ENCODE data around the gene MKI67. TPM values are rescaled to one million over a fixed set of nuclear protein-coding genes. Genes with fewer than 3 reads are reported as not detected.

The MKI67 gene
- polyA plus RNA-seq, 1 donor from 2014 or later: 0.16 TPM

DNA sequence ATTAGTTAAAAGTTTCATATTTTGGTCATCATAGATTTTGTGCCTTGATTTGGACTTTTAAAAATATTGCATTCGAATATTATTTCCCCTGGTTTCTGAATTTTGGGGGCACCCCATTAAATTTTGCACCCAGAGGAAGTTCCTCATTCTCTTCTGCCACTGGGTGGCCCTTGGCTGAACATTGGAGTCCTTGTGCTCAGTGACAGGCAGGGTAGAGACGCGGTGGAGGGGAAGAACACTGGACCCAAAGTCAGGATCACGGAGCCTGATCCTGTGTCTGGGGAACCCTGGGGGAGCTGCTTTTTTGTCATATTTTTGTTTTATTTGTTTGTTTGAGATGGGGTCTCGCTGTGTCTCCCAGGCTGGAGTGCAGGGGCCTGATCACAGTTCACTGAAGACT lies 74.7 kb downstream of the MKI67 start:
- Histone ChIP-seq H3K36me3 (ENCODE audit: insufficient read depth, low read length) (no peaks in the 10 kb centered on the region), H3K79me2 (replicated peaks; ENCODE audit: insufficient read depth, low read length) (no peaks in the 10 kb centered on the region), H3K9me2 (ENCODE audit: insufficient read depth, low read length) (no peaks in the 10 kb centered on the region), H3F3A (ENCODE audit: insufficient read depth, low read length, poor library complexity, severe bottlenecking) (no peaks in the 10 kb centered on the region), H4K20me1 (ENCODE audit: insufficient read depth) (no peaks in the 10 kb centered on the region), H3K9me3 (ENCODE audit: low read length) (no peaks in the 10 kb centered on the region), H3K9ac (ENCODE audit: low read length) (no peak overlapping the region), H3K27me3 (ENCODE audit: insufficient read depth, low read depth, low read length) (no peaks in the 10 kb centered on the region), H2AFZ (ENCODE audit: low read depth, low read length) (no peak overlapping the region), H3K4me3 (ENCODE audit: low read length) (no peak overlapping the region), H3K27ac (ENCODE audit: low read length) (no peak overlapping the region), H3K4me2 (ENCODE audit: low read length) (no peak overlapping the region)
- TF ChIP-seq TAF1 (IDR thresholded peaks at IDR 0.05; ENCODE audit: low read depth): no peak
- TF ChIP-seq POLR2AphosphoS5 (IDR thresholded peaks at IDR 0.05): no peak
- TF ChIP-seq EP300 (conservative IDR thresholded peaks at IDR 0.05; ENCODE audit: poor library complexity, severe bottlenecking): no peak
- TF ChIP-seq EZH2 (IDR thresholded peaks at IDR 0.05; ENCODE audit: borderline replicate concordance, insufficient read depth, low read length, poor library complexity, severe bottlenecking): no peak
- TF ChIP-seq SMC3 (conservative IDR thresholded peaks at IDR 0.05; ENCODE audit: poor library complexity): no peak
- no peak for TF ChIP-seq MXI1 (conservative IDR thresholded peaks at IDR 0.05; ENCODE audit: poor library complexity, severe bottlenecking)
- TF ChIP-seq, protein P1, sequence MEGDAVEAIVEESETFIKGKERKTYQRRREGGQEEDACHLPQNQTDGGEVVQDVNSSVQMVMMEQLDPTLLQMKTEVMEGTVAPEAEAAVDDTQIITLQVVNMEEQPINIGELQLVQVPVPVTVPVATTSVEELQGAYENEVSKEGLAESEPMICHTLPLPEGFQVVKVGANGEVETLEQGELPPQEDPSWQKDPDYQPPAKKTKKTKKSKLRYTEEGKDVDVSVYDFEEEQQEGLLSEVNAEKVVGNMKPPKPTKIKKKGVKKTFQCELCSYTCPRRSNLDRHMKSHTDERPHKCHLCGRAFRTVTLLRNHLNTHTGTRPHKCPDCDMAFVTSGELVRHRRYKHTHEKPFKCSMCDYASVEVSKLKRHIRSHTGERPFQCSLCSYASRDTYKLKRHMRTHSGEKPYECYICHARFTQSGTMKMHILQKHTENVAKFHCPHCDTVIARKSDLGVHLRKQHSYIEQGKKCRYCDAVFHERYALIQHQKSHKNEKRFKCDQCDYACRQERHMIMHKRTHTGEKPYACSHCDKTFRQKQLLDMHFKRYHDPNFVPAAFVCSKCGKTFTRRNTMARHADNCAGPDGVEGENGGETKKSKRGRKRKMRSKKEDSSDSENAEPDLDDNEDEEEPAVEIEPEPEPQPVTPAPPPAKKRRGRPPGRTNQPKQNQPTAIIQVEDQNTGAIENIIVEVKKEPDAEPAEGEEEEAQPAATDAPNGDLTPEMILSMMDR (IDR thresholded peaks at IDR 0.05; ENCODE audit: poor library complexity, severe bottlenecking): no peak
- TF ChIP-seq RAD21 (conservative IDR thresholded peaks at IDR 0.05): no peak
- TF ChIP-seq, protein P2, sequence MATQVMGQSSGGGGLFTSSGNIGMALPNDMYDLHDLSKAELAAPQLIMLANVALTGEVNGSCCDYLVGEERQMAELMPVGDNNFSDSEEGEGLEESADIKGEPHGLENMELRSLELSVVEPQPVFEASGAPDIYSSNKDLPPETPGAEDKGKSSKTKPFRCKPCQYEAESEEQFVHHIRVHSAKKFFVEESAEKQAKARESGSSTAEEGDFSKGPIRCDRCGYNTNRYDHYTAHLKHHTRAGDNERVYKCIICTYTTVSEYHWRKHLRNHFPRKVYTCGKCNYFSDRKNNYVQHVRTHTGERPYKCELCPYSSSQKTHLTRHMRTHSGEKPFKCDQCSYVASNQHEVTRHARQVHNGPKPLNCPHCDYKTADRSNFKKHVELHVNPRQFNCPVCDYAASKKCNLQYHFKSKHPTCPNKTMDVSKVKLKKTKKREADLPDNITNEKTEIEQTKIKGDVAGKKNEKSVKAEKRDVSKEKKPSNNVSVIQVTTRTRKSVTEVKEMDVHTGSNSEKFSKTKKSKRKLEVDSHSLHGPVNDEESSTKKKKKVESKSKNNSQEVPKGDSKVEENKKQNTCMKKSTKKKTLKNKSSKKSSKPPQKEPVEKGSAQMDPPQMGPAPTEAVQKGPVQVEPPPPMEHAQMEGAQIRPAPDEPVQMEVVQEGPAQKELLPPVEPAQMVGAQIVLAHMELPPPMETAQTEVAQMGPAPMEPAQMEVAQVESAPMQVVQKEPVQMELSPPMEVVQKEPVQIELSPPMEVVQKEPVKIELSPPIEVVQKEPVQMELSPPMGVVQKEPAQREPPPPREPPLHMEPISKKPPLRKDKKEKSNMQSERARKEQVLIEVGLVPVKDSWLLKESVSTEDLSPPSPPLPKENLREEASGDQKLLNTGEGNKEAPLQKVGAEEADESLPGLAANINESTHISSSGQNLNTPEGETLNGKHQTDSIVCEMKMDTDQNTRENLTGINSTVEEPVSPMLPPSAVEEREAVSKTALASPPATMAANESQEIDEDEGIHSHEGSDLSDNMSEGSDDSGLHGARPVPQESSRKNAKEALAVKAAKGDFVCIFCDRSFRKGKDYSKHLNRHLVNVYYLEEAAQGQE (IDR thresholded peaks at IDR 0.05; ENCODE audit: borderline replicate concordance): no peak

DNA sequence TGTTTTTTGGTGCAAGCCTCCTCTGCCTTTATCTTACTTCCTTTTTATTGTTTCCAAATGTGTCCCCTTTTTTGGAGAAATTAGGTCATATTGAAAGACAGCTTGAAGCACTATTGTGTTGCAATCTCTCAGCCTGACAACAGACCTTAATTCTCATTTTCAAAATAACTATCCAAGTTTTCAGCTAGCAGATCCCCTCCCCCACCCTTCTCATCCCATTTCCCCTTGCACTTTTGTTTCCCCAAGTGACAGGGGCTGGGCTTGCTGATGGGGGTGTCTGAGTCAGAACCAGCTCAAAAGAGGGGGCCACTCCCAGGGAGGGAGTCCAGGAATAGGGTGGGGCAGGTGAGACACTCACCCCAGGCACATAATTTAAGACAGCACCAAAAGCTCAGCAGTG lies 75.3 kb downstream of the MKI67 start:
- Histone ChIP-seq H3K9ac (ENCODE audit: low read length) (no peak overlapping the region), H2AFZ (ENCODE audit: low read depth, low read length) (no peak overlapping the region), H3K36me3 (ENCODE audit: insufficient read depth, low read length) (no peaks in the 10 kb centered on the region), H3F3A (ENCODE audit: insufficient read depth, low read length, poor library complexity, severe bottlenecking) (no peaks in the 10 kb centered on the region), H3K9me2 (ENCODE audit: insufficient read depth, low read length) (no peaks in the 10 kb centered on the region), H3K27ac (ENCODE audit: low read length) (no peak overlapping the region), H3K4me3 (ENCODE audit: low read length) (no peak overlapping the region), H3K27me3 (ENCODE audit: insufficient read depth, low read depth, low read length) (no peaks in the 10 kb centered on the region), H3K9me3 (ENCODE audit: low read length) (no peaks in the 10 kb centered on the region), H3K4me2 (ENCODE audit: low read length) (no peak overlapping the region), H3K79me2 (replicated peaks; ENCODE audit: insufficient read depth, low read length) (no peaks in the 10 kb centered on the region), H4K20me1 (ENCODE audit: insufficient read depth) (no peaks in the 10 kb centered on the region)
- TF ChIP-seq TAF1 (IDR thresholded peaks at IDR 0.05; ENCODE audit: low read depth) (no peak), POLR2AphosphoS5 (IDR thresholded peaks at IDR 0.05) (no peak), RAD21 (conservative IDR thresholded peaks at IDR 0.05) (no peak), EZH2 (IDR thresholded peaks at IDR 0.05; ENCODE audit: borderline replicate concordance, insufficient read depth, low read length, poor library complexity, severe bottlenecking) (no peak), MXI1 (conservative IDR thresholded peaks at IDR 0.05; ENCODE audit: poor library complexity, severe bottlenecking) (no peak), EP300 (conservative IDR thresholded peaks at IDR 0.05; ENCODE audit: poor library complexity, severe bottlenecking) (no peak), SMC3 (conservative IDR thresholded peaks at IDR 0.05; ENCODE audit: poor library complexity) (no peak)
- TF ChIP-seq, protein P2 (IDR thresholded peaks at IDR 0.05; ENCODE audit: borderline replicate concordance): no peak
- TF ChIP-seq, protein P1 (IDR thresholded peaks at IDR 0.05; ENCODE audit: poor library complexity, severe bottlenecking): no peak
